Cardiac fibroblast (primary cell): ENCODE measurements around the gene PTMA.

Source experiments
- DNase-seq, 2 donors: peaks; one replicate each; pipeline versions ENCODE4 v3.0.0 to v3.0.0-alpha.2; 2010; ENCODE audit warnings: low read depth in 2 of 2
- H3K4me3 ChIP-seq, 2 donors: replicated peaks in 1 of 2; 1 replicate in 1 of 2; 2 replicates in 1 of 2; pipeline ENCODE4 v1.5.1; 2011; ENCODE audit warnings: low read depth in 2 of 2, low read length in 2 of 2, mild to moderate bottlenecking in 2 of 2, moderate library complexity in 1 of 2
- TF ChIP-seq, protein P1 (sequence below): IDR thresholded peaks from one replicate; pipeline ENCODE4 v1.5.1; 2011; ENCODE audit warnings: low read depth, mild to moderate bottlenecking, low read length, inconsistent platforms

Gene PTMA

DNA sequence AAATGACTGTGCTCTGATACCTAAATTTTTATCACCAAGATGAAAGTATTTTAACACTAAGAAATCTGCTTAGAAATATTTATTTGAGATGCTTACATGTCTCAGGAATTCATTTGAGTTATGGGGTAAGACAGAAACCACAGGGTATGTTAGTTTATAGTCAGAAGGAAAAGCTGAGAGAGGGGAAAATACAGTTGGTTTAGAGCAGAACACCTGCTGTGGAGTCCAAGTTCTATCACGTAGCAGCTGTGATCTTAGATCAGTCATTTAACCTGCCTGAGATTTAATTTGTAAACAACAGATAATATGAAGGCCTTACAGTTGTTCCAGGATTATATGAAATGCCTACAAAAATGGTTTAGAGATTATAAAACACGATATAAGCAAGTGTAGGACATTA is 43.7 kb downstream of the PTMA start:
- H3K4me3 ChIP-seq, result no peak overlapping the region
- no peak for DNase-seq
- TF ChIP-seq, protein P1, sequence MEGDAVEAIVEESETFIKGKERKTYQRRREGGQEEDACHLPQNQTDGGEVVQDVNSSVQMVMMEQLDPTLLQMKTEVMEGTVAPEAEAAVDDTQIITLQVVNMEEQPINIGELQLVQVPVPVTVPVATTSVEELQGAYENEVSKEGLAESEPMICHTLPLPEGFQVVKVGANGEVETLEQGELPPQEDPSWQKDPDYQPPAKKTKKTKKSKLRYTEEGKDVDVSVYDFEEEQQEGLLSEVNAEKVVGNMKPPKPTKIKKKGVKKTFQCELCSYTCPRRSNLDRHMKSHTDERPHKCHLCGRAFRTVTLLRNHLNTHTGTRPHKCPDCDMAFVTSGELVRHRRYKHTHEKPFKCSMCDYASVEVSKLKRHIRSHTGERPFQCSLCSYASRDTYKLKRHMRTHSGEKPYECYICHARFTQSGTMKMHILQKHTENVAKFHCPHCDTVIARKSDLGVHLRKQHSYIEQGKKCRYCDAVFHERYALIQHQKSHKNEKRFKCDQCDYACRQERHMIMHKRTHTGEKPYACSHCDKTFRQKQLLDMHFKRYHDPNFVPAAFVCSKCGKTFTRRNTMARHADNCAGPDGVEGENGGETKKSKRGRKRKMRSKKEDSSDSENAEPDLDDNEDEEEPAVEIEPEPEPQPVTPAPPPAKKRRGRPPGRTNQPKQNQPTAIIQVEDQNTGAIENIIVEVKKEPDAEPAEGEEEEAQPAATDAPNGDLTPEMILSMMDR, result no peak

DNA sequence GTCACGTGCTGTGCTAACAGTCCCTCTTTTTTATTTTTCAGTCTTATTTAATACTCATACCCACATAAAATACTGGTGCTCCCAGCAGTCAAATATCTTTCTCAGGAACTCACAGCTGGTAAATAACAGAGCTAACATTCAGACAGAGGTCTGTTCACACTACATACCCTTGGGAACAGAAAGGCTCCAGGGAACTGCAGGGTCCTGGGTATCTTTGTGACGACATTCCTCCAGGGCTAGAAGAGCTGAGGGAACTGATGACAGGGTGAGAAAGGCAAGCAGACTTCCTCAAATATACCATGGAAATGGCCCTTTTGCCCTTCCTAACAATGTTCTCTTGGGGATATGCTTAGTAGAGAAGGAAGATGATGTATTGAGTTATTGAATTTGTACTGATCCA is 53.4 kb downstream of the PTMA start:
- TF ChIP-seq, protein P1, result no peak
- peak in 1 of 2 donors; percentile 48 for DNase-seq
- no peak overlapping the region for H3K4me3 ChIP-seq
